Small intestine (tissue), 7 donors: ENCODE data around the gene ZEB2. TPM values are rescaled to one million over a fixed set of nuclear protein-coding genes. Genes with fewer than 3 reads are reported as not detected.

Experiments
- DNase-seq, 2 donors: peaks; one replicate each; pipeline versions ENCODE4 v3.0.0 to v3.0.0-alpha.2; 2013
- FAIRE-seq: peaks from 2 replicates; lab custom pipeline; 2012; peaks lifted over from hg19 to GRCh38; lab: Jason Lieb, UNC
- H3K27ac ChIP-seq, 3 donors: one replicate each; pipeline ENCODE4 v1.5.1; 2013; ENCODE audit warnings: low read length in 2 of 3, mild to moderate bottlenecking in 2 of 3, control low read depth in 1 of 3, inconsistent platforms in 1 of 3, low read depth in 1 of 3, moderate library complexity in 1 of 3
- H3K27me3 ChIP-seq, 3 donors: one replicate each; pipeline ENCODE4 v1.6.1; 2013; ENCODE audit warnings: low read length in 3 of 3, inconsistent platforms in 1 of 3; ENCODE audit not compliant: control insufficient read depth in 3 of 3, insufficient read depth in 3 of 3
- H3K36me3 ChIP-seq, 3 donors: one replicate each; pipeline ENCODE4 v1.6.1; 2013; ENCODE audit warnings: low read length in 3 of 3, inconsistent platforms in 1 of 3, low read depth in 1 of 3, mild to moderate bottlenecking in 1 of 3, moderate library complexity in 1 of 3; ENCODE audit not compliant: control insufficient read depth in 3 of 3, insufficient read depth in 2 of 3
- H3K4me1 ChIP-seq, 3 donors: one replicate each; pipeline ENCODE4 v1.6.1; 2013; ENCODE audit warnings: low read length in 2 of 3, inconsistent platforms in 1 of 3, low read depth in 1 of 3, mild to moderate bottlenecking in 1 of 3, moderate library complexity in 1 of 3; ENCODE audit not compliant: control insufficient read depth in 3 of 3, insufficient read depth in 2 of 3
- H3K4me3 ChIP-seq, 3 donors: one replicate each; pipeline ENCODE4 v1.5.1; 2013; ENCODE audit warnings: low read length in 3 of 3, control low read depth in 1 of 3, inconsistent platforms in 1 of 3, low read depth in 1 of 3, mild to moderate bottlenecking in 1 of 3, moderate library complexity in 1 of 3
- H3K9me3 ChIP-seq, 2 donors: one replicate each; pipeline ENCODE4 v1.6.1; 2013; ENCODE audit warnings: low read depth in 1 of 2, low read length in 1 of 2; ENCODE audit not compliant: control insufficient read depth in 2 of 2, insufficient read depth in 1 of 2
- WGBS, 3 donors: extraction: QIAGEN DNeasy Blood & Tissue Kit; methylation state at CpG; one replicate each; pipeline ENCODE4 v1.1.7; 2013; 5-methylcytosine and 5-hydroxymethylcytosine counted together
- polyA plus RNA-seq, 4 donors: library from polyadenylated mRNA; stranded (reverse) in 3 of 4; unstranded in 1 of 4; fragments of 200-250 nt in 3 of 4; fragments of 120-200 nt in 1 of 4; gene quantifications; one replicate each; pipeline versions ENCODE4 v1.2.1 to v1.2.3, GENCODE V29; 2013
- donor health status: healthy with polysubstance abuse.
- donor health status: control.
- donor health status: control.
- donor health status: Bipolar disorder and iron deficiency.
- donor health status: healthy.

Gene ZEB2
- polyA plus RNA-seq, 4 donors: 2.0 to 30.9 (median 15.3) TPM

DNA sequence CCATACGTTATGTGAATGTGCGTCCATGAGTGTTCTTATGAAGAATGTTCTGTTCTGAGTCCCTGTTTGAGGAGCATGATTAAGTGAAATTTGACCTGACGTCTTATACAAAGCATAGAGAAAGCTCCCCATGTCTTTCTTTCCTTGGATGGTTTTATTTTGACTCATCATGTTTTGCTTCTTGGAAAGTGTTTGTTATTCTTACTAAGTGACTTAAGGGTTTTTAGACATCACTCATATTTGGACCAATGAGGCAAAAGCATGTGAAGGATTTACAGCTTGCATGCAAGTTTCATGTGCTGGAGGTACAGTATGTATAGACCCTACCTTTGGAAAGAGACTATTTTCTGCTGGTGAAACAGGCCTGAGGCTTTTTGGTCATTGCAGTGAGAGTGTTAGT lies 33.5 kb upstream of the ZEB2 start:
- DNase-seq (no peak), FAIRE-seq (no peak)
- Histone ChIP-seq H3K9me3 (no peaks in the 10 kb centered on the region), H3K4me3 (no peak overlapping the region), H3K27ac (no peak overlapping the region), H3K27me3 (no peaks in the 10 kb centered on the region), H3K36me3 (no peaks in the 10 kb centered on the region), H3K4me1 (no peaks in the 10 kb centered on the region)
- WGBS, 3 donors: 72 to 78% (median 74%) methylated on average over 3 of the region's 3 CpGs

DNA sequence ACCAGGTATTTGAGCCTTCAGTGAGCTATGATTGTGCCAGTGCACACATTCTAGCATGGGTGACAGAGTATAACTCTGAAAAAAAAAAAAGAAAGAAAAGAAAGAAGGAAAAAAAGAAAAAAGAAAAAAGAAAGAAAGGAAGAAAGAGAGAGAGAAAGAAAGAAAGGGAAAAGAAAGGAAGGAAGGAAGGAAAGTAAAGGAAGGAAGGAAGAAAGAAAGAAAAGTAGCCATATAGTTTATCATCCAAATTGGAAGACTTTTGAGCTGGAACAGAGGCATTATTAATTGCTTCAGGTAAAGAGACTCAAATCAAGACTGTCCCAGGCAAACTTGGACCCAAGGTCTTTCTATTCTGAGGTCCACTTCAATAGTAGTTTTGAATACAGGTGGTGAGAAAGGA lies 32.9 kb upstream of the ZEB2 start:
- no peak overlapping the region for H3K4me3 ChIP-seq
- H3K36me3 ChIP-seq: no peaks in the 10 kb centered on the region
- H3K9me3 ChIP-seq: no peaks in the 10 kb centered on the region
- no peak for FAIRE-seq
- no peaks in the 10 kb centered on the region for H3K4me1 ChIP-seq
- H3K27me3 ChIP-seq: no peaks in the 10 kb centered on the region
- no peak for DNase-seq
- H3K27ac ChIP-seq: no peak overlapping the region

DNA sequence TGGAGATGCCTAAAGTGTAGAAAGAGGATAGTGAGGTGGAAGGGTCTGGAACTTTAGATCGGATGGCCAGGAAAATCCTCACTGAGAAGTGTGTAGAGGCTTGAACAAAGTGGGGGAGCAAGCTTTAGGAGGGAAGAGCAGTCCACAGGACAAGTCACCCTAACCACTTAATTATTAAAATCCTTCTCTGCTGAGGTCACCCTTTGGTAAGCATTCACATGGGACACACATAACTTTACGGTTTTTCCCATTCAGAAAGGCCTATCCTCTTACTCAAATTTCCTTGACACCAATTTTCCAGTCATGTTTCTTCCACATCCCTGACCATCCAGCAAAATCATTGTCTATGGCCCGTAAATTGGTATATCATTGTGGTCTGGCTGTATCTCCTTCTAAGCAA lies 31.0 kb upstream of the ZEB2 start:
- no peak overlapping the region for H3K4me3 ChIP-seq
- H3K27me3 ChIP-seq: no peaks in the 10 kb centered on the region
- no peak overlapping the region for H3K27ac ChIP-seq
- FAIRE-seq: no peak
- 91 to 94% (median 94%) methylated on average over 3 of the region's 3 CpGs for WGBS, 3 donors
- H3K4me1 ChIP-seq: no peaks in the 10 kb centered on the region
- DNase-seq: no peak
- H3K9me3 ChIP-seq: no peaks in the 10 kb centered on the region
- no peaks in the 10 kb centered on the region for H3K36me3 ChIP-seq

DNA sequence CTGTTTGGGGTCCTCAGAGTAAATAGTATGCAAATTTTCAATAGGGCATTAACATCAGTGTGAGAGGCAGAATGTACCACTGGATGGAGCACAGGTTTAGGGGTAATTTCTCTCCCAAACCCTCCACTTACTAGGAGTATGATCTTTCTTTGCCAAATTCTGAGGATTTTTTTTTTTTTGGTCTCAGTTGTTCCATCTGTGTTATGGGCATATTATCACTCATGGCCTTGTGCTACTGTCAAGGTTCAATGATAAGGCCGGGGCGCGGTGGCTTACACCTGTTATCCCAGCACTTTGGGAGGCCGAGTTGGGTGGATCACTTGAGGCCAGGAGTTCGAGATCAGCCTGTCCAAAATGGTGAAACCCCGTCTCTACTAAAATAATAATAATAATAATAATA lies 30.2 kb upstream of the ZEB2 start:
- DNase-seq (no peak), FAIRE-seq (no peak)
- no peak overlapping the region for H3K27ac ChIP-seq
- 85 to 98% (median 94%) methylated on average over 6 of the region's 6 CpGs for WGBS, 3 donors
- no peaks in the 10 kb centered on the region for H3K4me1 ChIP-seq
- no peaks in the 10 kb centered on the region for H3K36me3 ChIP-seq
- no peaks in the 10 kb centered on the region for H3K27me3 ChIP-seq
- H3K9me3 ChIP-seq: no peaks in the 10 kb centered on the region
- H3K4me3 ChIP-seq: no peak overlapping the region

DNA sequence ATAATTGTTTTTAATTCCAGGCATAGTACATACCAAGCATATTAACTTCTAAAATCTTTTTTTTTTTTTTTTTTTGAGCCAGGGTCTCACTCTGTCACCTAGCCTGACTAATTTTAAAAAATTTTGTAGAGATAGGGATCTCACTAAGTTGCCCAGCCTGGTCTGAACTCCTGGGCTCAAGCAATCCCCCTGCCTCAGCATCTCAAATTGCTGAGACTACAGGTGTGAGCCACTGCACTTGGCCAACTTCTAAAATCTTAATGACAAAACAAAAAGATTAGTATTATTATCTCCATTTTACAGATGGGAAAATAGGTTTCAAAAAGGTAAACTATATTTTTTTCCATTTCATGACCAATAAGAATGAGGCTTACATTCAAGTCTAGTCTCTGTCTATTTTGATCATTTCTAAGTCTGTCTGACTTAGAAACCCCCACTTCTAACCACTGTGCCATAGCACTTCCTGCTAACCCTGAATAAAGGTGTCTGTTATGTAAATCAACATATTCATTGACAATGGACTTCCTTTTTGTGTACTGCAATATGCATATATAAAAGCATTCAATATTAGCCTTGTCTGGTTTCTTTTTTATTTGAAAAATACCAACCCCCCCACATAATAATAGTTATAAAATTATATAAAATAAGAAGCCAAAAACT lies 28.7 kb upstream of the ZEB2 start:
- H3K9me3 ChIP-seq: no peaks in the 10 kb centered on the region
- no peaks in the 10 kb centered on the region for H3K4me1 ChIP-seq
- H3K4me3 ChIP-seq: no peak overlapping the region
- no peaks in the 10 kb centered on the region for H3K27me3 ChIP-seq
- H3K36me3 ChIP-seq: no peaks in the 10 kb centered on the region
- DNase-seq: peak in 1 of 2 donors; percentile 15
- FAIRE-seq: no peak
- no peak overlapping the region for H3K27ac ChIP-seq

DNA sequence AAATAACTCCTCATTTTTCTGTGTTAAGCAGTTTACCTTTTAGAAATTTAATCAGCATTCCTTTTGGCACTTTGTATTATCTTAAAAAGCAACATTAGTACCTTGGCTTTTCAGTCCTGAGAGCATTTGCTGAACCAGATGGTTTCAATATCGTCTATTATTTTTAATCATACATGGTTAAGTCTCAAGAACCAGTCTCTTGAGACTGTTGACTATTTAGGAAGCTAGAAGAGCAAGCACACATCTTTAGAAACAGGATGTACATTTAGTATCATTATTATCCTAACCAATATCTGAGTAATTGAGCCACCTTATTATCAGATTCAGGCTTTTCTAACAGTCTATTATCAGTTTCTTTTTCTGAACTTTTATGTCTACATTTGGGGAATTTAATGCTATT lies 28.2 kb upstream of the ZEB2 start:
- FAIRE-seq: no peak
- WGBS, 3 donors: 53 to 67% (median 54%) methylated on average over 1 of the region's 1 CpG
- no peaks in the 10 kb centered on the region for H3K9me3 ChIP-seq
- no peak for DNase-seq
- no peaks in the 10 kb centered on the region for H3K27me3 ChIP-seq
- H3K4me1 ChIP-seq: no peaks in the 10 kb centered on the region
- H3K4me3 ChIP-seq: no peak overlapping the region
- H3K27ac ChIP-seq: no peak overlapping the region
- H3K36me3 ChIP-seq: no peaks in the 10 kb centered on the region

- WGBS, 3 donors: 64 to 85% (median 78%) methylated on average over 6 of the region's 6 CpGs
- no peak for DNase-seq
- no peak overlapping the region for H3K27ac ChIP-seq
- H3K36me3 ChIP-seq: no peaks in the 10 kb centered on the region
- H3K4me3 ChIP-seq: no peak overlapping the region
- no peaks in the 10 kb centered on the region for H3K4me1 ChIP-seq
- no peaks in the 10 kb centered on the region for H3K27me3 ChIP-seq
- FAIRE-seq: no peak
- no peaks in the 10 kb centered on the region for H3K9me3 ChIP-seq
Measured at GRCh38 chr2:144547494-144547893, 27.6 kb upstream of the ZEB2 start.

DNA sequence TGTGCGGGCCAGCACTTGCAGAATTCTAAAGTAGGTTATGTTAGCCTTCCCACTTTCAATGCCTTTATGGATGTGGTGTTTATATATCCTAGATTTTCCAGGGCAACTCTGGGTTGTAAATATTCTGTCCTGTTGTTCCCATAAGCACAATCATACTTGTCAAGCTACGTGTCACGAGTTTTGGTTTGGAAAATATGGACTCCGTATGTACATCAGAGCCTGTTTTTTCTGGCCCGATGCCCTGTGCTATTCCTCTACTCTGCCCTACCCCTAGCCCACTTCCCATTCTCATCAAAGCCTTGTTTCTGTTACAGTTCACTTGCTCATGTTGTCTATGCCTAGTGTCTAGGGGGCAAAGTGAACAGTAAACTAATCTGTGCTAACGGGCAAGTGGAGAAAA lies 27.0 kb upstream of the ZEB2 start:
- no peaks in the 10 kb centered on the region for H3K36me3 ChIP-seq
- H3K4me1 ChIP-seq: no peaks in the 10 kb centered on the region
- DNase-seq: no peak
- no peaks in the 10 kb centered on the region for H3K27me3 ChIP-seq
- H3K27ac ChIP-seq: no peak overlapping the region
- FAIRE-seq: no peak
- H3K4me3 ChIP-seq: no peak overlapping the region
- H3K9me3 ChIP-seq: peaks cover 0 to 4% of the 10 kb centered on the region in 2 donors
- 77 to 86% (median 83%) methylated on average over 6 of the region's 6 CpGs for WGBS, 3 donors

- 73 to 89% (median 77%) methylated on average over 2 of the region's 2 CpGs for WGBS, 3 donors
Measured at GRCh38 chr2:144545787-144546186, 25.9 kb upstream of the ZEB2 start.

More at GRCh38 chr2:144545787-144546186, 25.9 kb upstream of the ZEB2 start:
- Histone ChIP-seq H3K27ac (no peak overlapping the region), H3K4me1 (no peaks in the 10 kb centered on the region), H3K9me3 (peaks cover 0 to 4% of the 10 kb centered on the region in 2 donors), H3K36me3 (no peaks in the 10 kb centered on the region), H3K27me3 (no peaks in the 10 kb centered on the region), H3K4me3 (no peak overlapping the region)
- no peak for FAIRE-seq
- no peak for DNase-seq
